Body of pancreas (tissue), 4 donors: Measurements from ENCODE around the gene HECW1.

Experiments used
- CTCF ChIP-seq, 7 experiments: fragments of 450-650 bp in 4 of 7; fragments of 200-600 bp in 3 of 7; sonication (generic) in 3 of 7; IDR thresholded peaks; one replicate each; pipeline ENCODE4 v1.5.1; 2016 to 2019; ENCODE audit warnings: antibody characterized with exemption in 7 of 7
- POLR2A ChIP-seq, 3 donors: fragments of 450-650 bp; IDR thresholded peaks; one replicate each; pipeline ENCODE4 v1.6.1; 2016; ENCODE audit warnings: antibody characterized with exemption in 3 of 3, mild to moderate bottlenecking in 2 of 3

GRCh38 chr7:43313628-43314378, 201.4 kb downstream of the HECW1 start:
- TF ChIP-seq CTCF (IDR thresholded peaks at IDR 0.05) (no peak), POLR2A (IDR thresholded peaks at IDR 0.05) (no peak)
